AG09309 (cell line): Measurements from ENCODE around the gene TERF2IP.

Experiments used
- DNase-seq: peaks from one replicate; pipeline ENCODE4 v3.0.0-alpha.2; 2010; ENCODE audit warnings: low read depth
- H3K4me3 ChIP-seq: 2 replicates; pipeline ENCODE4 v1.5.1; 2011; ENCODE audit warnings: mild to moderate bottlenecking, low read depth, low read length, moderate library complexity; ENCODE audit not compliant: control insufficient read depth
- TF ChIP-seq, protein P1 (sequence below): IDR thresholded peaks from 2 replicates; pipeline ENCODE4 v1.5.1; 2011; ENCODE audit warnings: mild to moderate bottlenecking, low read depth, low read length, inconsistent platforms; ENCODE audit not compliant: insufficient read depth, control insufficient read depth; ENCODE audit errors: missing control alignments

Gene TERF2IP

DNA sequence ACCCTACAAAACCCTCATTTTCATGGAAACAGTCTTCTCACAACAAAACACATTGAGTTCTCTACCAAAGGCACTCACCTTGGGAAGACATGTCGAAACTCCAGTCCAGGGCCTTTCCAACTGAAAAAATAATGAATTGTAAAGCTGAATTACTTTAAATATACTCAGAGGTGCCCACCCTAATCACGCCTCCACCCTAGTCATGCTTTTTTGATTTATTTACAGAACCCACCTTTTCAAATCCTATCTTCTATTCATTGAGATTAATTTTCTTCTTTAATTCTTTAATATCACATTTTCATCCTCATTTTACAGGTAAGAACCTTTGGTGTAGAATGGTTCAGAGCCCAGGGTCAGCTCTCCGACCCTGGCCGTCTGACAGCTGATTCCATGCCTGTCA is 29.3 kb downstream of the TERF2IP start, which contains the start of gene CPHXL2:
Gene CPHXL2 (minus strand): TSS at position 101 of the 400 bp plus-strand sequence. CDS start 10 bp downstream, at position 91.
- H3K4me3 ChIP-seq = no peak within 1 kb of the TSS
- DNase-seq = no peak
- TF ChIP-seq, protein P1, sequence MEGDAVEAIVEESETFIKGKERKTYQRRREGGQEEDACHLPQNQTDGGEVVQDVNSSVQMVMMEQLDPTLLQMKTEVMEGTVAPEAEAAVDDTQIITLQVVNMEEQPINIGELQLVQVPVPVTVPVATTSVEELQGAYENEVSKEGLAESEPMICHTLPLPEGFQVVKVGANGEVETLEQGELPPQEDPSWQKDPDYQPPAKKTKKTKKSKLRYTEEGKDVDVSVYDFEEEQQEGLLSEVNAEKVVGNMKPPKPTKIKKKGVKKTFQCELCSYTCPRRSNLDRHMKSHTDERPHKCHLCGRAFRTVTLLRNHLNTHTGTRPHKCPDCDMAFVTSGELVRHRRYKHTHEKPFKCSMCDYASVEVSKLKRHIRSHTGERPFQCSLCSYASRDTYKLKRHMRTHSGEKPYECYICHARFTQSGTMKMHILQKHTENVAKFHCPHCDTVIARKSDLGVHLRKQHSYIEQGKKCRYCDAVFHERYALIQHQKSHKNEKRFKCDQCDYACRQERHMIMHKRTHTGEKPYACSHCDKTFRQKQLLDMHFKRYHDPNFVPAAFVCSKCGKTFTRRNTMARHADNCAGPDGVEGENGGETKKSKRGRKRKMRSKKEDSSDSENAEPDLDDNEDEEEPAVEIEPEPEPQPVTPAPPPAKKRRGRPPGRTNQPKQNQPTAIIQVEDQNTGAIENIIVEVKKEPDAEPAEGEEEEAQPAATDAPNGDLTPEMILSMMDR = no peak

DNA sequence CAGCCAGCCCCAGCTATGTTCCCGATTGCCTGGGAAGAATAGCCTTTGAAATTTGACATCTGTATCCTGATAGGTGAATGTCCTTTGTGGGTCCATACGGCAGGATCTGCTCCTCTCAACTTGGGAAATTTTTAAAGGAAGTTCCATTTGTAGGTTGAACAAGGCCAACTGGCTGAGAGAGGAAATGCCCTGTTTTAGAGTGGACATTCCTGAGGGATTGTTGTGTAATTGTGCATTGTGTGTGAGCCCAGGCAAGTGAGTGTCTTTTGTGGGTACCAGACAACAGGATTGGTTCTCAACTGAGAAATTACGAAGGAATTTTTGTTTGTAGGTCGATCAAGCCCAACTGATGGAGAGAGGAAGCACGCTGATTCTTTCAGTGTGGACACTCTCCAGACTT is 31.8 kb downstream of the TERF2IP start:
- H3K4me3 ChIP-seq = no peak overlapping the region
- TF ChIP-seq, protein P1 = no peak
- DNase-seq = no peak

DNA sequence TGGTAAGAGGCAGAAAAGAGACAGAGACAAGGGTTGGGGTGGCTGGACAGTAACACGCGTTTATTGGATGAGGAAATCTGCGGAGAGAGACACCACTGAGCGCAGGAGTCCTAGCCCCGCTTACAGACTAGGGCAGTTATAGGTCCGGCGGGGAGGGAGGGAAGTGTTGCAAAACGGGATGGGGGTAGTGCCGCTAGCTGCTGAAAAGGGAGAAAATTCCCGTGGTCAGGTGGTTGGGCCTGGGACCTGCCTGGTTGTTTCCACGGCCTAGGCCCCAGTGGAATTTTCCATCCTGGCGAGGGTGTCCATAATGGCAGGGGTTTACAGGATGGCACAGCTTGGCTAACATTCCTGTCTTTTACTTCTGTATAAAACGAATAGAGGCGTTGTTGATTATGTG is 34.7 kb downstream of the TERF2IP start:
- H3K4me3 ChIP-seq = no peak overlapping the region
- no peak for DNase-seq
- TF ChIP-seq, protein P1 = no peak

DNA sequence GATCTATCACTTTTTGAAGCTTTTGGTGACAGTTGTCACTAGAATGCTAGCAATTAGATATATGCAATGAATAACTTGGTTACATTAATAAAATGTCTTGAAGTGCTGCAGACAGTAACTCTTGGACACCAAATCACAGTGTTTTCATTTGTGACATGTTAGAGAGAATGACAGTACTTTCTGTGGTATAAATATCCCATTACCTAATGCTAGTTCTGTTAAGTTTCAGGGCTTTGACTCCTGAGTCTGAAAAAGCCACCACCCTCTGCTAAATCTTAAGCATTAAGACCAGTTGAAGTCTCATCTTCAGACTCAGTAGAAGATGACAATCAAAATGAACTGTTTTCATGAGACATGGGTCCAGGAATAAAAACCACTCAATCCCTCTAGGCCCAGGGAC is 39.8 kb downstream of the TERF2IP start:
- TF ChIP-seq, protein P1 = no peak
- H3K4me3 ChIP-seq = no peak overlapping the region
- DNase-seq = no peak

DNA sequence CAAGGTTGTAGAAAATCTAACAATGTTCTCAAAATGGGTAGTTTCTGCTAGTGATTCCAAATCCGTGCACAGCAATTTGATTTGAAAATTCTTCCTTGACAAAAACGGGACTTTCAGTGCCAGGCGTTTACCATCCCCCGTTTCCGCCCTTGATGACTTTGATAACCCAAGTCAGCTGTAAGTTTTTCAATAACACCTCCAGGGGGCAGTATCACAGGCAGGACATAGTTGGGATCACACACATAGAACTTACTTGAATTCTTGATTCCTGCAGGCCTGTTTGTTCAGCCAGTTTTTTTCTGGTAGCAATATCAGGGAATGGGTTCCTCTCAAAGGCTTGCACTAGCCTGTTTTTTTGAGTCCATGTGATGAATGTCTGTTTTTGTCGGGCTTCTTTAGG is 48.1 kb downstream of the TERF2IP start:
- no peak for DNase-seq
- TF ChIP-seq, protein P1 = no peak
- no peak overlapping the region for H3K4me3 ChIP-seq

DNA sequence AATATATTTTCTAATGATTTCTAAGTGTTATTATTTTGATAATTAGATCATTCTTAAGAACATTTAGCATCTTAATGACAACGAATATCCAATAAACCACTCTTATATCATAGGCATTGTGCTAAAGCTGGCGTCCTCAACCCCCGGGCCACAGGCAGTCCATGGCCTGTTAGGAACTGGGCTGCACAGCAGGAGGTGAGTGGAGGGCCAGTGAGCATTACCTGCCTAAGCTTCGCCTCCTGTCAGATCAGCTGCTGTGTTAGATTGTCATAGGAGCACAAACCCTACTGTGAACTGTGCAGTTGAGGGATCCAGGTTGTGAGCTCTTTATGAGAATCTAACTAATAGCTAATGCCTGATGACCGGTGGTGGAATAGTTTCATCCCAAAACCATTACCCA is 50.0 kb downstream of the TERF2IP start:
- TF ChIP-seq, protein P1 = no peak
- no peak for DNase-seq
- no peak overlapping the region for H3K4me3 ChIP-seq

DNA sequence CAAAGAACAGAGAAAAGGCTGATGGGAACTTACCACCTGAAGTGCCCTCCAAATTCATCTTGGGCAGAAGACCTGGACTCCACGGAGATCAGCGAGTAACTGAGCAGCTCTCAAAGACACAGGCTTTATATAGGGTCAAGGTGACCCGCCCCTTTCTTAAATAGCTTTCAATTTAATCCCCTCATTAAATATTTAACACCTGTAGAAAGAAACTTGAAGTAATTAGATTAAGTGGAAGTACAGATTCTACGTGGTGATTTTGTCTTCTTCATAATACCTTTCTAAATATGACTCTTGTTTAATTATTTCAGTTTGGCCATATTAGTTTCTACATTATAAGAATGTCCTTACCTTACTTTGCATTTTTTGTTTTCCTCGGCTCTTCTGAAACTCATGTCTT is 53.8 kb downstream of the TERF2IP start, which contains the start of gene DUXB:
Gene DUXB (minus strand): TSS at position 101 of the 400 bp plus-strand sequence. CDS start 43 bp downstream, at position 58.
- DNase-seq = no peak
- TF ChIP-seq, protein P1 = no peak
- H3K4me3 ChIP-seq = no peak within 1 kb of the TSS
